22Rv1 (cell line): Measurements from ENCODE around the gene HOXA4.

ENCODE experiments used
- CTCF ChIP-seq: fragments of 450-650 bp; IDR thresholded peaks from 2 replicates; pipeline ENCODE4 v1.5.1; 2017; ENCODE audit warnings: mild to moderate bottlenecking
- ZFX ChIP-seq: fragments of 450-650 bp; IDR thresholded peaks from 2 replicates; pipeline ENCODE4 v1.6.1; 2017; ENCODE audit warnings: antibody characterized with exemption, borderline replicate concordance

- no peak for TF ChIP-seq CTCF
- no peak for TF ChIP-seq ZFX
Observed at GRCh38 chr7:27125986-27126394, 4.6 kb downstream of the HOXA4 start.
